ENCODE data around the gene MAML3.

MAML3 gene

GRCh38 chr4:139901531-139902320 lies 252.3 kb downstream of the MAML3 start:
- no peak for DNase-seq (ENCODE audit: low read depth)
- H3K4me3 ChIP-seq (ENCODE audit: low read depth, low read length), result no peak overlapping the region
- no peak for TF ChIP-seq CTCF (IDR thresholded peaks at IDR 0.05; ENCODE audit: low read depth, low read length, missing control alignments)

- no peak for DNase-seq (ENCODE audit: low read depth)
- no peak for TF ChIP-seq CTCF (IDR thresholded peaks at IDR 0.05; ENCODE audit: low read depth, low read length, missing control alignments)
- H3K4me3 ChIP-seq (ENCODE audit: low read depth, low read length), result no peak overlapping the region
These were observed 253.0 kb downstream of the MAML3 start for GRCh38 chr4:139900964-139901376.

- TF ChIP-seq CTCF (IDR thresholded peaks at IDR 0.05; ENCODE audit: low read depth, low read length, missing control alignments), result no peak
- DNase-seq (ENCODE audit: low read depth), result no peak
- no peak overlapping the region for H3K4me3 ChIP-seq (ENCODE audit: low read depth, low read length)
These were observed 254.6 kb downstream of the MAML3 start for GRCh38 chr4:139899346-139899745.

GRCh38 chr4:139898293-139898692 lies 255.7 kb downstream of the MAML3 start:
- no peak overlapping the region for H3K4me3 ChIP-seq (ENCODE audit: low read depth, low read length)
- DNase-seq (ENCODE audit: low read depth), result no peak
- TF ChIP-seq CTCF (IDR thresholded peaks at IDR 0.05; ENCODE audit: low read depth, low read length, missing control alignments), result no peak

GRCh38 chr4:139896091-139896604 lies 257.8 kb downstream of the MAML3 start:
- no peak for DNase-seq (ENCODE audit: low read depth)
- TF ChIP-seq CTCF (IDR thresholded peaks at IDR 0.05; ENCODE audit: low read depth, low read length, missing control alignments), result no peak
- H3K4me3 ChIP-seq (ENCODE audit: low read depth, low read length), result no peak overlapping the region

- TF ChIP-seq CTCF (IDR thresholded peaks at IDR 0.05; ENCODE audit: low read depth, low read length, missing control alignments), result no peak
- H3K4me3 ChIP-seq (ENCODE audit: low read depth, low read length), result no peak overlapping the region
- no peak for DNase-seq (ENCODE audit: low read depth)
These were observed 260.2 kb downstream of the MAML3 start for GRCh38 chr4:139893801-139894200.
